GM19328 (cell line): ENCODE results near the gene BSDC1.
A peak's percentile ranks its signal among the peaks of the same experiment; 100 is the strongest.
"Not testable (repeated sequence)": the region's sequence is repeated elsewhere in the genome, so short reads cannot be mapped to it uniquely, and the experiment has no call there.

Source experiments
- ATAC-seq: cut with Tn5 transposase; IDR thresholded peaks from one replicate; pipeline ENCODE4 v1.9.1; 2021; ENCODE audit warnings: mild to moderate bottlenecking, moderate library complexity; ENCODE audit not compliant: unreplicated experiment

Gene BSDC1

GRCh38 chr1:32361674-32362473 is 32.4 kb downstream of the BSDC1 start:
- no peak for ATAC-seq

- ATAC-seq = no peak
Measured at GRCh38 chr1:32361308-32361673, 33.0 kb downstream of the BSDC1 start.

- no peak for ATAC-seq
Measured at GRCh38 chr1:32358435-32358834, 35.8 kb downstream of the BSDC1 start.

GRCh38 chr1:32357614-32358013 is 36.6 kb downstream of the BSDC1 start:
- no peak for ATAC-seq

- no peak for ATAC-seq
Measured at GRCh38 chr1:32356478-32356877, 37.8 kb downstream of the BSDC1 start.

- not testable (repeated sequence) for ATAC-seq
Measured at GRCh38 chr1:32355778-32356177, 38.5 kb downstream of the BSDC1 start.

GRCh38 chr1:32353886-32354570 is 40.2 kb downstream of the BSDC1 start:
- ATAC-seq = no peak

GRCh38 chr1:32353431-32353830 is 40.8 kb downstream of the BSDC1 start:
- no peak for ATAC-seq

- ATAC-seq = no peak
Measured at GRCh38 chr1:32352831-32353383, 41.3 kb downstream of the BSDC1 start.

- ATAC-seq = no peak
Measured at GRCh38 chr1:32352239-32352745, 41.9 kb downstream of the BSDC1 start.

- ATAC-seq = peak; percentile 83
Measured at GRCh38 chr1:32351399-32352238, 42.6 kb downstream of the BSDC1 start.

- peak; percentile 41 for ATAC-seq
Measured at GRCh38 chr1:32350785-32351398, 43.3 kb downstream of the BSDC1 start.

GRCh38 chr1:32349211-32349708 is 45.0 kb downstream of the BSDC1 start:
- ATAC-seq = no peak

- ATAC-seq = no peak
Measured at GRCh38 chr1:32346532-32347157, 47.6 kb downstream of the BSDC1 start.

- no peak for ATAC-seq
Measured at GRCh38 chr1:32345289-32345827, 48.9 kb downstream of the BSDC1 start.

GRCh38 chr1:32342704-32343103 is 51.5 kb downstream of the BSDC1 start:
- ATAC-seq = no peak

GRCh38 chr1:32341971-32342370 is 52.3 kb downstream of the BSDC1 start:
- no peak for ATAC-seq

GRCh38 chr1:32341186-32341757 is 53.0 kb downstream of the BSDC1 start:
- ATAC-seq = no peak

GRCh38 chr1:32339363-32339978 is 54.8 kb downstream of the BSDC1 start:
- ATAC-seq = no peak
